Fibroblast of skin of right biceps (primary cell): ENCODE measurements around the gene HSD17B12.

ENCODE experiments used
- DNase-seq: peaks from one replicate; pipeline ENCODE4 v3.0.0-alpha.2; 2013

The HSD17B12 gene

GRCh38 chr11:43812471-43812870, 131.9 kb downstream of the HSD17B12 start:
- DNase-seq = no peak

DNA sequence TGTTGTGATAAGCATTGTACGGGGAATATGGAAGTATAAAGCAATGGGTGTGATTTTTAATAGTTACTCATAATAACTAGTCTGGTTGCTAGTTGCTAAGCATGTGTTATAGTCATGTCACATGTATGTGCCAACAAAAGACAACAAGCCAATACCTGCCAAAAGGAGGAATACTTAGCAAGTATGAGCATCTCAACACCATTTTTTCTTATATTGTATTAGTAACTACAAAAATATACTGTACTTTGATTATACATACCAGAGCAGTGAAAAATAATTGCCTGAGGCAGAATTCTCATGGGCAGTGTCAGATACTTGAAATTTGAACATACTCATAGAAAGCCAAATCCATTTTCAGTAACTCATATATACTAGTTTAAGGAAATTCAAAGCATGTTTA, 137.7 kb downstream of the HSD17B12 start:
- DNase-seq = no peak

DNA sequence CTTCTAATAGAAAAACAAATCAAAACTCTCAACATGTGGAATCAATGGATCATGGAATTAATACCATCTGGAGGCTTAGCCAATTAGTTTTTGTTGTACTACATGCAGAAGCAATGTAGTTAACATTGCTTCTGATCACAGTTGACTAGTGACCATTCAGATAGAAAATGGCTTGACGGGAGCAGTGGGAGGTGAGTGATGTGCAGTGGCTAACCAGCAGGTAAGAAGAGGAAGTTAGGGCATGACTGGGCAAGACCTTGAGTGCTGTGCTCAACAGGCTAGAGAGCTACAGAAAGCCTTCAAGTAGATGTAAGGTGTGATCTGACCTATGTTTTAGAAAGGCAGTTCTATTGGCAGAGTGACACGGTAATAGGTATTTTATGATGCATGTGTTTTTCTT, 139.4 kb downstream of the HSD17B12 start:
- DNase-seq = no peak

DNA sequence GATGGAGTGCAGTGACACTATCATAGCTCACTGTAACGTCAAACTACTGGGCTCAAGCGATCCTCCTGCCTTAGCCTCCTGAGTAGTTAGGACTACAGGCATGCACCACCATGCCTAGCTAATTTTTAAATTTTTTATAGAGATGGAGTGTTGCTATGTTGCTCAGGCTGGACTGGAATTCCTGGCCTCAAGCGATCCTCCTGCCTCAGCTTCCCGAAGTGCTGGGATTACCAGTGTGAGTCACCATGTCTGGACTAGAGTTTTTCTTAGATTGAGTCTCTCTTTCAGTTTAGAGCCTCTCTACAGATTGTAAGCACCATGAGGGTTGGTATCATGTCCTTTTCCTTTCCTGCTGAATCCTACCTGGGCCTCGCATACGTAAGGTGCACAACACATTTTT, 142.8 kb downstream of the HSD17B12 start:
- no peak for DNase-seq

DNA sequence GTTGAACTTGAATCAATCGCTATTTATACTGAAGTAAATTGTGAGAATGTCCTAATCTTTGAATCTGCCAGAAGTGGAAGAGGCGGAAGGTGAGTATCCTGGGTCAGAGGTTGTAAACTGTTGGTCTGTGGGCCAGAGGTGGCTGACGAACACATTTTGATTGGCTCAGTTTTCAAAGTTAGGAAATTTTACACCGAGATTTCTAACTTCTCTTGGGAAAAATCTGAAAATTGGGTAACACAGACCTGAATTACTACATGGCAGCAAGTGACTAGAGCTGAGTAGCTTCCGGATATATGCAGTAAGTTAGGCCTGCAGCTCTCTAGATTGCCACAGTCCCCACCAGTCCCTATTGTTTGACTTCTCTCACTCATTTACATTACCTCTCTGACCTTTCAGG, 143.3 kb downstream of the HSD17B12 start:
- no peak for DNase-seq

GRCh38 chr11:43825217-43825816, 144.8 kb downstream of the HSD17B12 start:
- DNase-seq = peak; percentile 40

- peak; percentile 100 for DNase-seq
Observed at GRCh38 chr11:43830928-43831440, 150.4 kb downstream of the HSD17B12 start.

GRCh38 chr11:43832536-43832935, 152.0 kb downstream of the HSD17B12 start:
- DNase-seq = no peak

DNA sequence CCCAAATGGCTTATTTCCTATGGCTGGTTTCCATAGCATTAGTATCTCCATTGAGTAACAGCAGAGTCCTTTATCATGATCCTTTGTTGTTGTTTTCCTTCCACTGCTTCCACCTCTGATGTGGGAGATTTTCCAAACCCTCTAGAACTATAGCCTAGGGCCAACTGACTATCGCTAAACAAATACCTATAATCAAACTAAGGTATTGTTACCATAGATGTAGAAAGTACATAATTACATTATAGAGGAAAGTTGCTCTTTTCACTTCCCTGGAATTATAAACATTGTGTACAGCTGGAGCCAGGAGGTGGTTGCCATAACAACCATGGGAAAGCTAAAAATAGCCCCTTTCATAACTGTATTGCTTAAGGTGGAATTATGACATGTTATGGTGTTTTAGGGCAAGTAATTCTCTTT, 153.1 kb downstream of the HSD17B12 start:
- DNase-seq = peak; percentile 61

- DNase-seq = no peak
Observed at GRCh38 chr11:43834286-43834685, 153.7 kb downstream of the HSD17B12 start.

- no peak for DNase-seq
Observed at GRCh38 chr11:43835104-43835503, 154.6 kb downstream of the HSD17B12 start.

DNA sequence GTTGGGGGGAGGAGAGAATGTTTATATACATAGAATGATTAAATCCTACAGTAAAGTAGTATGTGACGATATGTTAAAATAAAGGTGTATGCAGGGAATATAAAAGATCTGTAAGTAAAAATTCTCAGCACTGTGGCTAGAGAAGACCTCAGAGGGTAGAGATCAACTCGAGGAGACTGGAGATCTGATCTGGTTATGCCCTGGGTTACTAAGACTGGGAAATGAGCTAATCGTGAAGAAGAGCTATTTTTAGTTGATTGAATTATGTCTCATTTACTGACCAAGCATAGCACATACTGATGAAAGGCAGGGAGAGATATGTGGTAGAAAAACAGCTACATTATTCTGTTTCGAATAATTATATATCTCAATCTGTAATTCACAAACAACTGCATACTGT, 157.3 kb downstream of the HSD17B12 start:
- no peak for DNase-seq

GRCh38 chr11:43842021-43842420, 161.5 kb downstream of the HSD17B12 start:
- no peak for DNase-seq

GRCh38 chr11:43845816-43846215, 165.3 kb downstream of the HSD17B12 start:
- DNase-seq = no peak

DNA sequence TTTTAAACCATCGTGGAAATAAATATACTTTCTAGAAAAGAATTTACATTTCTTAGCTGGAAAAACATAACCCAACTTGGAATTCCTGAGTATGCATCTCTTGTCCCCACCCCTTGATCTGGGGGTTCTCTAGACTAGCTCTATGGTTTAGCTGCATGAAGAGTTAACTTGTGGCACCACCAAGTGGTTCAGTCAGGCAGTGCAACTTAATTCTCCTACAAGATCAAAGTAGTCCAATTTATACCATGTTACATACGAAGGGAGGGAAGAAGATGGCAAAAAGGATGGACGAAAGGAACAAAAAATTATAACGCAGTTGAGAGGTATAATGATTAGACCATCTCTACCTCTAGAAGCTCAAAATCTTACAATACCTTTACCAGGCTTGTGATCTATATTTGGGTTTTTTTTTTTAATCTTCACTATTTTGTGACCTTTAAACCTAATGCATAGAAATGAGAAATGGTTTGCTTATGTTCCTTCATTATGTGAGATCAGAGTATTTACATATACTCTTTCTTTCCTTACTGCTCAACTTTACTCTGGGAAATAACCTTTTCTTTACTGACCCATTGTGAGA, 171.6 kb downstream of the HSD17B12 start:
- DNase-seq = peak; percentile 77

- DNase-seq = no peak
Observed at GRCh38 chr11:43853781-43854180, 173.2 kb downstream of the HSD17B12 start.

DNA sequence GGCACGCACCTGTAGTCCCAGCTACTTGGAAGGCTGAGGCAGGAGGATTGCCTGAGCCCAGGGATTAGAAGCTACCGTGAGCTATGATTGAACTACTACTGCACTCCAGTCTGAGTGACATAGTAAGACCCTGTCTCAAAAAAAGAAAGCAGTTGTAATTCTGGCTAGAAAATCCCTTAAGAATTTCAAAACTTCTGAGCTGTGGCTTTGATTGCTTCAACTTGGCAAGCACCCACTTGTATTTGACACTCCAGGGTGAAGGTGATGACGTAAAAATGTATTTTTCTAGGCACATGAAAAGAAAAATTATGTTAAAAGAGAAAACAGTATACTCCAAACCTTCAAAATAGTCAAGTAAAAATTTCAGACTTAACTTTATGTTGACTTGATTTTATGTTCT, 176.5 kb downstream of the HSD17B12 start:
- no peak for DNase-seq

- DNase-seq = no peak
Observed at GRCh38 chr11:43861141-43861540, 180.6 kb downstream of the HSD17B12 start.

DNA sequence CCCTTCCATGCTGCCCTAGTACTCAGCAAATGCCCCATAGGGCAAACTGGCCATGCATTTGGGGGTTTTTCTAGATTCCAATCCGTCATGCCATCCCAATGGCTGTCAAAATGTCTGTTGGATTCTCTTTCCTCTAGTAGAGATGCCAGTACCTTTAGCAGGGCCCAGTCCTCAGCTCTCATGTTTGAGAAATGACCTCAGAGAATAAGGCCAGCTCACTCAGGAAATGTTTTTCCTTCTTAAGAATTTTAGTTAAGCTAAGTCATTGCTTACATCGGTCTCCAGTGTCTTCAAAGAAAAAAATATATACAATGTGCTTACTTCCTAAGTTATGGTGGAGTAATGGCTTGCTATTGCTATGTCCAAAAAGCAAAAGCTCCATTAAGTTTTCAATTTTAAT, 186.0 kb downstream of the HSD17B12 start:
- DNase-seq = peak; percentile 24

- no peak for DNase-seq
Observed at GRCh38 chr11:43866969-43867368, 186.4 kb downstream of the HSD17B12 start.

DNA sequence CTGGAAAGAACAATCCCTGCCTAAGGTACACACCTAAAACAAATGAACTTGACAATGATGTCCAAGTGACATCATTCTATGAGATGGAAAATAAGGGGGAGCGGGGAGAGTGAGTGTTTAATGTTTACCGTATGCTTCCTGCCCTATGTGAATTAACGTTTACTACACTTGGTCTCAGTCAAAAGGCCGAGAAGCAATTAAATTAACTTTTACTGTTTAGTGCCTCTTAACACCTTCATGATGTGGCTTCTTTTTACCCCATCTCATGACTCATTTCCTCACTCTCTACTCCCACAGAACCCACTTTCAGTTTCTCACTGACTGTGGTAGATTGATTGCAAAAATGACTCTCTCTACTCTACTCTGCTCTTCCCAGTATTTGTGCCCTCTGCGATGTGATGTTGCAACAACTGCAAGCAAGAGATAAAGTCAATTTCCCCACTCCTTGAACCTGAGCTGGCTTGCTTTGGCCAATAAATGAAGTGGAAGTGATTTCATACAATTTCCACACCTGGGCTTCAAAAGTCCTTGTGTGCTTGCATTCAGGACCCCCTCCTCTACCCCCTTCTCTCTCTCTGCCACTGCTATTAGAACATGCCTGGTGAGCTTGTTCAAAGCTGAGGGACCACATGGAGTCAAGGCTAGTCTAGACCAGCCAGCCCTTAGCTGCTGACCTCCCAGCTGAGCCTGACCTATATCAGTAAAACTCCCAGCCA, 188.5 kb downstream of the HSD17B12 start:
- peak; percentile 69 for DNase-seq

DNA sequence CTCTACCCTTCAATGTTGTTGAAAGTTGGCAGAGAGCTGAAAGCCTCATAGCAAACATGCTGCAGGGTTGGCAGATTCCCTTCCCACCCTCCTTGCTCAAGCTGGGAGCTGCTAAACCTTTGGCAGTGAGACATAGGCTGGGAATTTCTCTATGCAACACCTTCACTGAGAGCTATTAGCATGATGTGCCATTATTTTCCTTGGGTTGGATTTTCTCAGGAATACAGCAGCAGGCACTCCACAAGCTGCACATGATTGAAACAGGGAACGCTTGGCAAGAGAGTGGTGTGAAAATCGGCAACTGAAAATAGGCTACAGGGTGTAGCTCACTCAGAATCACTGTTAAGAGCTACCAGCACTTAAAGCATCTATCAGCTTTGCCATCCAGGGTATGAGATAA, 190.5 kb downstream of the HSD17B12 start:
- DNase-seq = no peak

- no peak for DNase-seq
Observed at GRCh38 chr11:43872995-43873394, 192.5 kb downstream of the HSD17B12 start.

DNA sequence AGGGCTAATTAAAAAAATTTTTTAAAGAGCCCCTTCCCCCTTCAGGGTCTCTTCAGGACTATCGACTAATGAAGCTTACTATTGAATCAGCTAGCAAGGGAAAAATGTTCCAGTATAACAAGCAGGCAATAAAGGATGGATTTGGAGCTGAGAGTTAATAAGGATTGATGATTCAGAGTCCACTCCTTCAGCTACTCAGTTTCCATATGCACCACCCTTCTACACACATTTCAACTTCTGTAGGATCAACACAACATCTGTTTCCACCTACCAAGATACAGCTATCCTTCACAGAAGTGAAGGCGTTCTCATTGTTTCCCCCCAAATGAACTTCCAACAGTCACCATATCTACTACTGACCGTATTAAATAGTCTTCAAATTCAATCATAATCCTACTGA, 193.5 kb downstream of the HSD17B12 start:
- DNase-seq = no peak
